ENCODE results near the gene PORCN. TPM values are rescaled to one million over a fixed set of nuclear protein-coding genes. Genes with fewer than 3 reads are reported as not detected.

Gene PORCN
- total RNA-seq, 6 experiments from 2014 or later: 1.7 to 6.1 (median 1.9) TPM

DNA sequence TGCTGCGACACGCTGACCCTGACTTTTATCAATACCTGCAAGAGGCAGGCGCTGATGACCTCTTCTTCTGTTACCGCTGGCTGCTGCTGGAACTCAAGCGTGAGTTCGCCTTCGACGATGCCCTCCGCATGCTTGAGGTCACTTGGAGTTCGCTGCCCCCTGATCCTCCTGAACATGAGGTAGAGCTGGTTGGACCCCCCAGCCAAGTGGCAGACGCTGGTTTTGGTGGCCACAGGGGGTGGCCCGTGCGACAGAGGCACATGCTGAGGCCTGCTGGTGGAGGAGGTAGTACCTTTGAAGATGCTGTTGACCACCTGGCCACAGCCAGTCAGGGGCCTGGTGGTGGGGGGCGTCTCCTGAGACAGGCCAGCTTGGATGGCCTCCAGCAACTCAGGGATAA is 51.3 kb downstream of the PORCN start:
- no peak overlapping the region for H3K27ac ChIP-seq
- no peaks in the 10 kb centered on the region for H3K4me1 ChIP-seq
- DNase-seq: no peak
- H3K4me3 ChIP-seq: no peak overlapping the region
- peaks cover 0 to 13% (median 2%) of the 10 kb centered on the region in 4 donors for H3K36me3 ChIP-seq
- intact Hi-C loops (cut with DNase I): no loop called here
- H3K9me3 ChIP-seq: no peaks in the 10 kb centered on the region
- WGBS (ENCODE audit: insufficient coverage, low coverage, low lambda C conversion rate, missing lambda C conversion rate): 98% methylated on average over 8 of the region's 14 CpGs
- peak in 1 of 4 donors; percentile 13 for ATAC-seq
- no peaks in the 10 kb centered on the region for H3K27me3 ChIP-seq
- TF ChIP-seq POLR2A (IDR thresholded peaks at IDR 0.05): no peak
- TF ChIP-seq, protein P1, sequence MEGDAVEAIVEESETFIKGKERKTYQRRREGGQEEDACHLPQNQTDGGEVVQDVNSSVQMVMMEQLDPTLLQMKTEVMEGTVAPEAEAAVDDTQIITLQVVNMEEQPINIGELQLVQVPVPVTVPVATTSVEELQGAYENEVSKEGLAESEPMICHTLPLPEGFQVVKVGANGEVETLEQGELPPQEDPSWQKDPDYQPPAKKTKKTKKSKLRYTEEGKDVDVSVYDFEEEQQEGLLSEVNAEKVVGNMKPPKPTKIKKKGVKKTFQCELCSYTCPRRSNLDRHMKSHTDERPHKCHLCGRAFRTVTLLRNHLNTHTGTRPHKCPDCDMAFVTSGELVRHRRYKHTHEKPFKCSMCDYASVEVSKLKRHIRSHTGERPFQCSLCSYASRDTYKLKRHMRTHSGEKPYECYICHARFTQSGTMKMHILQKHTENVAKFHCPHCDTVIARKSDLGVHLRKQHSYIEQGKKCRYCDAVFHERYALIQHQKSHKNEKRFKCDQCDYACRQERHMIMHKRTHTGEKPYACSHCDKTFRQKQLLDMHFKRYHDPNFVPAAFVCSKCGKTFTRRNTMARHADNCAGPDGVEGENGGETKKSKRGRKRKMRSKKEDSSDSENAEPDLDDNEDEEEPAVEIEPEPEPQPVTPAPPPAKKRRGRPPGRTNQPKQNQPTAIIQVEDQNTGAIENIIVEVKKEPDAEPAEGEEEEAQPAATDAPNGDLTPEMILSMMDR (IDR thresholded peaks at IDR 0.05): no peak

DNA sequence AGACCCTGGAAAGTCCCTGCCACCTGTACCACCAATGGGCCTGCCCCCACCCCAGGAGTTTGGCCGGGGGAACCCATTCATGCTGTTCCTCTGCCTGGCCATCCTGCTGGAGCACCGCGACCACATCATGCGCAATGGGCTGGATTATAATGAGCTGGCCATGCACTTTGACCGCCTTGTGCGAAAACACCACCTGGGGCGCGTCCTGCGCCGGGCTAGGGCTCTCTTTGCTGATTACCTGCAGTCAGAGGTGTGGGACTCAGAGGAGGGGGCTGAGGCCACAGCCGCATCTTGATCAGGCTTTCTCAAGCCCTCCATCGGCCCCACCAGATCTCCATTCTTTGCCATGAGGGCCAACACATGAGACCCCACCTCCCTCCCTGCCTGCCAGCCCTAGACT is 51.9 kb downstream of the PORCN start:
- H3K4me3 ChIP-seq: no peak overlapping the region
- peaks cover 0 to 13% (median 2%) of the 10 kb centered on the region in 4 donors for H3K36me3 ChIP-seq
- TF ChIP-seq, protein P1 (IDR thresholded peaks at IDR 0.05): no peak
- TF ChIP-seq POLR2A (IDR thresholded peaks at IDR 0.05): no peak
- no peak for DNase-seq
- WGBS (ENCODE audit: insufficient coverage, low coverage, low lambda C conversion rate, missing lambda C conversion rate): 76% methylated on average over 4 of the region's 12 CpGs
- no peaks in the 10 kb centered on the region for H3K9me3 ChIP-seq
- H3K4me1 ChIP-seq: no peaks in the 10 kb centered on the region
- intact Hi-C loops (cut with DNase I): no loop called here
- H3K27ac ChIP-seq: no peak overlapping the region
- no peak for ATAC-seq
- H3K27me3 ChIP-seq: no peaks in the 10 kb centered on the region

DNA sequence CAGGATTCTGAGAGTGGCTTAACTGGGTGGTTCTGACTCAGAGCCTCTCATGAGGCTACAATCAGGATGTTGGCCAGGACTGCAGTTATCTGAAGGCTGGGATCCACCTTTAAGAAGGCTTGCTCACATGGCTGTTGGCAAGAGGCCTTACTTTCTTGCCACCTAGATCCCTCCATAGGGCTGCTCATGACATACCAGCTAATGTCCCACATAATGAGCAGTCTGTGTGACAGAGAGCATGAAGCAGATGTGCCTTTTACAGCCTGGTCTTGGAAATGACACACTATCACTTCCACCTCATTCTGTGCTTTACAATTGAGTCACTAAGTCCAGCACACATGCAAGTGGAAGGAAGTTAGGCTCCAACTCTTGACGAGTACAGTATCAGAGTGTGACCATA is 61.2 kb downstream of the PORCN start:
- ATAC-seq (no peak), DNase-seq (no peak)
- TF ChIP-seq POLR2A (IDR thresholded peaks at IDR 0.05): no peak
- TF ChIP-seq, protein P1 (IDR thresholded peaks at IDR 0.05): no peak
- no peaks in the 10 kb centered on the region for H3K4me1 ChIP-seq
- intact Hi-C loops (cut with DNase I): no loop called here
- H3K4me3 ChIP-seq: no peak overlapping the region
- H3K9me3 ChIP-seq: no peaks in the 10 kb centered on the region
- 56% methylated on average over 1 of the region's 1 CpG for WGBS (ENCODE audit: insufficient coverage, low coverage, low lambda C conversion rate, missing lambda C conversion rate)
- H3K27me3 ChIP-seq: no peaks in the 10 kb centered on the region
- H3K36me3 ChIP-seq: no peaks in the 10 kb centered on the region
- no peak overlapping the region for H3K27ac ChIP-seq

Other genes starting within 250 kb of the PORCN start
- not detected for gene SSX3, start 152.3 kb upstream of the PORCN start, total RNA-seq
- not detected for gene SSX4, start 125.5 kb upstream of the PORCN start, total RNA-seq
- not detected for gene SSX4B, start 97.0 kb upstream of the PORCN start, total RNA-seq
- gene SLC38A5, start 38.7 kb upstream of the PORCN start, total RNA-seq: 1 to 10 TPM in 1 of 6 experiments, under 1 TPM in 4, not detected in 1; 0.22 to 1.4 (median 0.37) TPM
- 10 to 100 TPM in 5 of 6 experiments, 1 to 10 TPM in 1; 9.9 to 30.4 (median 12.5) TPM for gene FTSJ1, start 32.8 kb upstream of the PORCN start, total RNA-seq
- 100 to 1,000 TPM; 150 to 276 (median 225) TPM for gene EBP, start 12.8 kb downstream of the PORCN start, total RNA-seq
- 1 to 10 TPM; 4.3 to 7.5 (median 5.6) TPM for gene TBC1D25, start 30.7 kb downstream of the PORCN start, total RNA-seq
- gene RBM3, start 65.5 kb downstream of the PORCN start, total RNA-seq: 10 to 100 TPM; 14.7 to 69.0 (median 57.7) TPM
- 100 to 1,000 TPM in 2 of 6 experiments, 10 to 100 TPM in 4; 46.5 to 193 (median 80.8) TPM for gene WDR13, start 88.5 kb downstream of the PORCN start, total RNA-seq
- gene WAS, start 174.8 kb downstream of the PORCN start, total RNA-seq: 1 to 10 TPM; 2.4 to 7.2 (median 4.8) TPM
- 10 to 100 TPM in 1 of 6 experiments, 1 to 10 TPM in 5; 2.2 to 10.8 (median 3.5) TPM for gene SUV39H1, start 187.7 kb downstream of the PORCN start, total RNA-seq

Data from right lobe of liver (tissue), 6 donors.